Mesendoderm (in vitro differentiated cells): Measurements from ENCODE around the gene IL19.
"Not testable (repeated sequence)": the region's sequence is repeated elsewhere in the genome, so short reads cannot be mapped to it uniquely, and the experiment has no call there.

Source experiments
- DNase-seq: peaks from one replicate; pipeline ENCODE4 v3.0.0; 2013
- H2AK5ac ChIP-seq: 2 replicates; pipeline ENCODE4 v1.6.1; 2013; ENCODE audit warnings: low read length, inconsistent platforms
- H2BK120ac ChIP-seq: 2 replicates; pipeline ENCODE4 v1.6.1; 2013; ENCODE audit warnings: low read depth, mild to moderate bottlenecking, low read length, moderate library complexity, mixed read lengths
- H2BK15ac ChIP-seq: replicated peaks from 2 replicates; pipeline ENCODE4 v1.6.1; 2013; ENCODE audit warnings: low read depth, mild to moderate bottlenecking, moderate library complexity
- H2BK5ac ChIP-seq: 2 replicates; pipeline ENCODE4 v1.6.1; 2013; ENCODE audit warnings: low read length, inconsistent platforms
- H3K18ac ChIP-seq: 2 replicates; pipeline ENCODE4 v1.6.1; 2013; ENCODE audit warnings: mild to moderate bottlenecking, low read length, mixed read lengths
- H3K23ac ChIP-seq: one replicate; pipeline ENCODE4 v1.6.1; 2013; ENCODE audit warnings: low read length
- H3K27ac ChIP-seq: 2 replicates; pipeline ENCODE4 v1.5.1; 2013; ENCODE audit warnings: low read depth, mild to moderate bottlenecking, inconsistent platforms, low read length, moderate library complexity
- H3K27me3 ChIP-seq: 2 replicates; pipeline ENCODE4 v1.6.1; 2013; ENCODE audit warnings: low read length, control low read depth, mild to moderate bottlenecking, inconsistent platforms; ENCODE audit not compliant: insufficient read depth, poor library complexity
- H3K36me3 ChIP-seq: 2 replicates; pipeline ENCODE4 v1.6.1; 2013; ENCODE audit warnings: low read length, inconsistent platforms; ENCODE audit not compliant: control insufficient read depth, insufficient read depth
- H3K4ac ChIP-seq: one replicate; pipeline ENCODE4 v1.6.1; 2013; ENCODE audit warnings: low read depth, mild to moderate bottlenecking, low read length, moderate library complexity
- H3K4me1 ChIP-seq: 2 replicates; pipeline ENCODE4 v1.6.1; 2013; ENCODE audit warnings: low read depth, low read length, inconsistent platforms; ENCODE audit not compliant: control insufficient read depth
- H3K4me2 ChIP-seq: 2 replicates; pipeline ENCODE4 v1.6.1; 2013; ENCODE audit warnings: low read length
- H3K4me3 ChIP-seq: 2 replicates; pipeline ENCODE4 v1.5.1; 2013; ENCODE audit warnings: mild to moderate bottlenecking, low read length
- H3K56ac ChIP-seq: one replicate; pipeline ENCODE4 v1.6.1; 2013; ENCODE audit warnings: low read length
- H3K79me1 ChIP-seq: 2 replicates; pipeline ENCODE4 v1.6.1; 2013; ENCODE audit warnings: low read length, inconsistent platforms
- H3K79me2 ChIP-seq: 2 replicates; pipeline ENCODE4 v1.6.1; 2013; ENCODE audit warnings: mild to moderate bottlenecking, low read length; ENCODE audit not compliant: control insufficient read depth, insufficient read depth
- H3K9ac ChIP-seq: 2 replicates; pipeline ENCODE4 v1.6.1; 2013; ENCODE audit warnings: low read length, inconsistent platforms
- H4K5ac ChIP-seq: one replicate; pipeline ENCODE4 v1.6.1; 2013; ENCODE audit warnings: low read length
- H4K8ac ChIP-seq: one replicate; pipeline ENCODE4 v1.6.1; 2013; ENCODE audit warnings: low read depth, mild to moderate bottlenecking, control low read depth, low read length, moderate library complexity
- WGBS: extraction: QIAGEN DNeasy Blood & Tissue Kit; methylation state at CpG from one replicate; pipeline ENCODE4 v1.1.7; 2013; ENCODE audit warnings: low lambda C conversion rate, missing lambda C conversion rate; ENCODE audit not compliant: insufficient coverage; ENCODE audit errors: extremely low coverage; 5-methylcytosine and 5-hydroxymethylcytosine counted together

The IL19 gene

DNA sequence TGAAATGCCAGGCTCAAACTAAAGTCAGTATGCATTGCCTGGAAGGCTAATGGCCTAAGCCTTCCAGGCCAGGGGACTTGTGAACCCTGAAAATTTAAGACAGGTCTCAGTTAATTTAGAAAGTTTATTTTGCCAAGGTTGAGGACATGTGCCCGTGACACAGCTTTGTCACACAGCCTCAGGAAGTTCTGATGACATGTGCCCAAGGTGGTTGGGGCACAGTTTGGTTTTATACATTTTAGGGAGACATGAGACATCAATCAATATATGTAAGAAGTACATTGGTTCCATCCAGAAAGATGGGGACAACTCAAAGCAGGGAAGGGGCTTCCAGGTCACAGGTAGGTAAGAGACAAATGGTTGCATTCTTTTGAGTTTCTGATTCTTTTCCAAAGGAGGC lies 4.8 kb upstream of the IL19 start:
- H3K9ac ChIP-seq, H3K27ac ChIP-seq, H3K4me1 ChIP-seq, H3K36me3 ChIP-seq, H2BK15ac ChIP-seq, H2BK120ac ChIP-seq, H3K4me2 ChIP-seq, H4K5ac ChIP-seq, DNase-seq, H4K8ac ChIP-seq, H2BK5ac ChIP-seq, H3K4me3 ChIP-seq, H3K18ac ChIP-seq, H3K4ac ChIP-seq, H3K56ac ChIP-seq, H3K79me1 ChIP-seq, H3K79me2 ChIP-seq, H3K27me3 ChIP-seq, H2AK5ac ChIP-seq, H3K23ac ChIP-seq: not testable (repeated sequence)
- WGBS: no CpG with 5 or more reads among the region's 1 CpG

DNA sequence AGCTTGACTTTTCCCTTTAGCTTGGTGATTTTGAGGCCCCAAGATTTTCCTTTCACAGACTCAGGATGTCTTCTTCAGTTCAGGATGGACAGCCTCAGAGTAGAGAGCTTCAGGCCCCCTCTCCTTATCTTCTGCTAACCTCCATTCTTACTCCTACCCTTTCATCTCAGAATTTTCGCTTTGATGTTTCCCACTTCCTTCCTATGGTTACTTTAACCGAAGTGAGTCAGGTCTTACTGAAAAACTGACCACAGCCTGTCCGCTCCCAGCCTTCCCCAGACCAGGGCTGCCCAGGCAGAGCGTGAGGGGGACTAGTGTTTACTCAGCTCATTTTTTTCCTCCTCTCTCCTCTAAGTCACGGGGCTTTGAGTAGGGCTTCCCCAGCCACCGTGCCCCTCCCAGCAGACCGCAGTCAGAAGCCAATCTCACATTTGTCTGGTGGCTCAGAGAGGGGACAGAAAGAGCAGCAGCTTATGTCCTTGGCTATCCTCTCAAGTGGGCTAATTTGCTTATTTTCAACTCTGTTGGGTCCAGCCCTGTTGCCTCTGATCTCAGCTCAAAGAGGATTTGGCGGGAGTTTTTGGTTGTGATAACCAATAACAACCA lies 4.2 kb upstream of the IL19 start:
- no peak overlapping the region for H2BK15ac ChIP-seq
- peak; percentile 82 for DNase-seq
- H3K4me1 ChIP-seq: peaks cover 4% of the 10 kb centered on the region
- WGBS: no CpG with 5 or more reads among the region's 8 CpGs
- no peaks in the 10 kb centered on the region for H3K27me3 ChIP-seq
- H3K4ac ChIP-seq: no peak overlapping the region
- H3K9ac ChIP-seq: peak overlapping the region; percentile 15
- H3K79me2 ChIP-seq: no peaks in the 10 kb centered on the region
- no peak overlapping the region for H3K23ac ChIP-seq
- no peak overlapping the region for H4K8ac ChIP-seq
- H3K79me1 ChIP-seq: no peaks in the 10 kb centered on the region
- H3K18ac ChIP-seq: no peak overlapping the region
- H3K27ac ChIP-seq: peak overlapping the region; percentile 54
- H2BK5ac ChIP-seq: peak overlapping the region; percentile 54
- no peak overlapping the region for H4K5ac ChIP-seq
- H2BK120ac ChIP-seq: no peak overlapping the region
- H3K56ac ChIP-seq: peak overlapping the region; percentile 78
- H2AK5ac ChIP-seq: no peak overlapping the region
- no peak overlapping the region for H3K4me2 ChIP-seq
- no peaks in the 10 kb centered on the region for H3K36me3 ChIP-seq
- no peak overlapping the region for H3K4me3 ChIP-seq

DNA sequence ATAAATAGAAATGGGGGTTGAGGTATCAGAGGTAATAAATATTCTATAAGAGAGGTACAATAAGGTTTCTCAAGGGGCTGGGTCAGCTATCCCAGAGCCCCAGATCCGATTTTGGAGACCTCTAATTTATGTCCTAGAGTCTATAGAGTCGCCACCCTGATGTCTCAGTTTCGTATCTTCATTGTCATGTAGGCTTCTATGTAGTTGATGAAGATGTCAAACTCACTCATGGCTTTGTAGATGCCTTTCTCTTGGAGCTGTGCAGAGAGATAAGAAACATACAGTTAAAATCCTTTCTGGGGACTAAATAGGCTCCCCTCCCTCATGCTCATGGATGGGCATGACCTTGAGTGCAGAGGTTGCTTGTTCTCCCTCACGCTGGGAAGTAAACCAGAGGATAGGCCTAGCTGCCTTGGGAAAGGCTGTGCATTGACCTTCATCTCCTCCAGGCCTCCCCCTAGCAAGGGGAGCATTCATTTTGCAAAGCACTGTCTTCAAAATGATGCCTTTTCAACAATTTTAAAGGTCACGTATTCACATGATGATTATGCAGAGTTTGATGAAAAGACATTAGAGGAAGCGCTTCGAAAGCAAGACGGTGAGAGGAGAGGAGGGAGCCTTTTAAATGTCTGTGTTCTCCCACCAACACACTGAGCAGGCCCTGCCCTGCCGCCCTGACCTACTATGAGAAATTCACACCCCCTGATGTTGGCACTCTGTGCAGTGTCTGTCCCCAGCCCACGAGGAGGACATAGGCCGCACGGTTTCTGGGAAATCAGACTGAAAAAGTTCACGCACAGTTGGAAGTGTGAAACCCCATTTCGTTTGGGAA lies 1.9 kb upstream of the IL19 start:
- Histone ChIP-seq H3K4ac (no peak overlapping the region), H3K4me2 (no peak overlapping the region), H2BK5ac (no peak overlapping the region), H3K18ac (no peak overlapping the region), H2AK5ac (no peak overlapping the region), H3K23ac (no peak overlapping the region), H3K79me1 (no peaks in the 10 kb centered on the region), H3K27ac (no peak overlapping the region), H3K27me3 (no peaks in the 10 kb centered on the region), H2BK15ac (no peak overlapping the region), H3K4me3 (no peak overlapping the region), H3K4me1 (peaks cover 4% of the 10 kb centered on the region), H3K9ac (no peak overlapping the region), H2BK120ac (no peak overlapping the region), H3K36me3 (no peaks in the 10 kb centered on the region), H4K5ac (no peak overlapping the region), H4K8ac (no peak overlapping the region), H3K56ac (no peak overlapping the region), H3K79me2 (no peaks in the 10 kb centered on the region)
- WGBS: no CpG with 5 or more reads among the region's 14 CpGs
- no peak for DNase-seq

DNA sequence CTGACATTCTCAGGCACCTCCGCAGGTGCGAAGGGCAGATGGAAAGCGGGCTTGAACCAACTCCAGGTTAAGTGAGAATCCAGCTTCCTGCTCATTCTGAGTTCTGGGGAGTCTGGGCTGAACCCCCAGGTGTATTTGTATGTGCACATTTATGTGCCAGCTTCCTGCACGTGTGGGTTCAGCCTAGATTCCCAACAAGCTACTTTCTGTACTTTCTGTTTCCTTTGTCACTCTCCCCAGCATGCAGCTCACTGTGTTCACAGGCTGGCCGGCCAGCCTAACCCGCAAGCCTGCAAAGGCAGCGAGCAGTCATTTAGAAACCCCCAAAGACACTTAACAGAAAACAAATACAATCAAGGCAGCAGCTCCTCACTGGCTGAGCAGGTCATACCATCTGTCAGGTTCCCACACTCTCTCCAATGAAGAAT lies 1.3 kb upstream of the IL19 start:
- Histone ChIP-seq H4K5ac (no peak overlapping the region), H2BK5ac (no peak overlapping the region), H2BK120ac (no peak overlapping the region), H2BK15ac (no peak overlapping the region), H3K18ac (no peak overlapping the region), H3K56ac (no peak overlapping the region), H3K4ac (no peak overlapping the region), H3K27ac (no peak overlapping the region), H3K4me3 (no peak overlapping the region), H3K27me3 (no peaks in the 10 kb centered on the region), H2AK5ac (no peak overlapping the region), H3K23ac (no peak overlapping the region), H3K4me1 (peaks cover 4% of the 10 kb centered on the region), H3K79me1 (no peaks in the 10 kb centered on the region), H3K79me2 (no peaks in the 10 kb centered on the region), H4K8ac (no peak overlapping the region), H3K36me3 (no peaks in the 10 kb centered on the region), H3K4me2 (no peak overlapping the region), H3K9ac (no peak overlapping the region)
- no peak for DNase-seq
- WGBS: no CpG with 5 or more reads among the region's 7 CpGs

DNA sequence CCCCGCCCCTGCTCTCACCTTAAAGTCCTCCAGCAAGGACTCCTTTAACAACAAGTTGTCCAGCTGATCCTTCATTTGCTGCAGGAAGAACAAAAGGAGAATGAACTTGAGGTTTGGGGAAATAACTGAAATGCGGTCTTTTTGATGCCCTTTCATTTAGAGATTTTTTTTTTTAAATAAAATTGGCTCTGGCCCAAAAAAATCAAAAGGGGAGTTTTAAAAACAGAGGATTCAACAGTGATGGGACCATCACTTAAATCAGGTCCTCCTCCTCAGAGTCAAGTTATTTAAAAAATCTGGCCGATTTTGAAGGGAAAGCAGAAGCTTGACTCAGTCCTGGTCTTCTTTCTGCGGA lies 742 bp downstream of the IL19 start:
- Histone ChIP-seq H3K4me3 (no peak overlapping the region), H2BK15ac (no peak overlapping the region), H2BK5ac (no peak overlapping the region), H4K8ac (no peak overlapping the region), H3K18ac (no peak overlapping the region), H3K36me3 (no peaks in the 10 kb centered on the region), H3K23ac (no peak overlapping the region), H3K4me1 (peaks cover 4% of the 10 kb centered on the region), H3K79me2 (no peaks in the 10 kb centered on the region), H3K27ac (no peak overlapping the region), H3K79me1 (no peaks in the 10 kb centered on the region), H4K5ac (no peak overlapping the region), H3K4me2 (no peak overlapping the region), H2BK120ac (no peak overlapping the region), H3K4ac (no peak overlapping the region), H3K9ac (no peak overlapping the region), H3K56ac (no peak overlapping the region), H3K27me3 (no peaks in the 10 kb centered on the region), H2AK5ac (no peak overlapping the region)
- no peak for DNase-seq
- no CpG with 5 or more reads among the region's 4 CpGs for WGBS
